AG04450 (cell line): ENCODE results near the gene SLC44A1. TPM values are rescaled to one million over a fixed set of nuclear protein-coding genes. Genes with fewer than 3 reads are reported as not detected.

Source experiments
- CTCF ChIA-PET: fragments of 300-600, 350-600 bp; formaldehyde crosslinking; extraction: SDS; loops from one replicate; lab custom pipeline; 2022; ENCODE audit warnings: antibody characterized with exemption, inconsistent platforms; lab: Charles Lee
- POLR2A ChIA-PET: fragments of 350-600 bp; formaldehyde crosslinking; extraction: SDS; loops from one replicate; lab custom pipeline; 2021; ENCODE audit warnings: antibody characterized with exemption, inconsistent platforms; lab: Yijun Ruan, JAX
- DNase-seq: peaks from one replicate; pipeline ENCODE4 v3.0.0-alpha.2; 2011; ENCODE audit warnings: low read depth, low spot score
- H3K27ac ChIP-seq: one replicate; pipeline ENCODE4 v1.5.1; 2012; ENCODE audit warnings: low read depth, low read length, control low read depth
- H3K27me3 ChIP-seq: one replicate; pipeline ENCODE4 v1.6.0; 2012; ENCODE audit warnings: low read length; ENCODE audit not compliant: control insufficient read depth, insufficient read depth
- H3K4me3 ChIP-seq: 2 replicates; pipeline ENCODE4 v1.5.1; 2011; ENCODE audit warnings: mild to moderate bottlenecking, low read depth, low read length, control low read depth
- H3K9me3 ChIP-seq: 2 replicates; pipeline ENCODE4 v1.5.1; 2012; ENCODE audit warnings: low read length; ENCODE audit not compliant: control insufficient read depth, insufficient read depth
- polyA plus RNA-seq: library from polyadenylated mRNA; depleted of rRNA; stranded (reverse); fragments of >200 nt; gene quantifications from 2 replicates; pipeline ENCODE4 v1.2.3, GENCODE V29; 2011
- TF ChIP-seq, protein P1 (sequence below): IDR thresholded peaks from 2 replicates; pipeline ENCODE4 v1.5.1; 2011; ENCODE audit warnings: low read depth, low read length, control low read depth, inconsistent platforms

The SLC44A1 gene
- polyA plus RNA-seq, 1 experiment: 15.6 TPM

GRCh38 chr9:105278751-105279150 lies 34.3 kb downstream of the SLC44A1 start:
- ChIA-PET CTCF (no interaction called here), POLR2A (no interaction called here)
- no peak for DNase-seq
- Histone ChIP-seq H3K4me3 (no peak overlapping the region), H3K9me3 (no peaks in the 10 kb centered on the region), H3K27me3 (no peaks in the 10 kb centered on the region), H3K27ac (no peak overlapping the region)
- TF ChIP-seq, protein P1, sequence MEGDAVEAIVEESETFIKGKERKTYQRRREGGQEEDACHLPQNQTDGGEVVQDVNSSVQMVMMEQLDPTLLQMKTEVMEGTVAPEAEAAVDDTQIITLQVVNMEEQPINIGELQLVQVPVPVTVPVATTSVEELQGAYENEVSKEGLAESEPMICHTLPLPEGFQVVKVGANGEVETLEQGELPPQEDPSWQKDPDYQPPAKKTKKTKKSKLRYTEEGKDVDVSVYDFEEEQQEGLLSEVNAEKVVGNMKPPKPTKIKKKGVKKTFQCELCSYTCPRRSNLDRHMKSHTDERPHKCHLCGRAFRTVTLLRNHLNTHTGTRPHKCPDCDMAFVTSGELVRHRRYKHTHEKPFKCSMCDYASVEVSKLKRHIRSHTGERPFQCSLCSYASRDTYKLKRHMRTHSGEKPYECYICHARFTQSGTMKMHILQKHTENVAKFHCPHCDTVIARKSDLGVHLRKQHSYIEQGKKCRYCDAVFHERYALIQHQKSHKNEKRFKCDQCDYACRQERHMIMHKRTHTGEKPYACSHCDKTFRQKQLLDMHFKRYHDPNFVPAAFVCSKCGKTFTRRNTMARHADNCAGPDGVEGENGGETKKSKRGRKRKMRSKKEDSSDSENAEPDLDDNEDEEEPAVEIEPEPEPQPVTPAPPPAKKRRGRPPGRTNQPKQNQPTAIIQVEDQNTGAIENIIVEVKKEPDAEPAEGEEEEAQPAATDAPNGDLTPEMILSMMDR: no peak

DNA sequence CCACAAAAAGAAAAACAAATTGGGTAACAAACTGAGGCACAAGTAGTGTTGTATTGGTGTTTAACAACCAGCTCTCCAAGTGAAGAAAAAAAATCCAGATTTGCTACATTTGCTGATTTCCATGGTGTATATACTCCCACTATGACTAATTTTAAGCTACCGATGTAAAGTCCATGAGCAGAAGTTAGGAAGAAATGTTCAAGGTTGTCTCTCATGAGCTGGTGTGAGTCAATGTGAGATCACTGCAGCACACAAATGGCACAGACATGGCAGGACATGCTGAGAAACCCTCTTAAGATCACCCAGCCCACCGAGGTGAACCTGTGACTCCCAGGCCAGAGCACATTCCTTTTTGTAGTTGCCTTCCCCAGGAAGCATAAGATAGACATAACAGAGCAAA lies 36.2 kb downstream of the SLC44A1 start:
- CTCF ChIA-PET: interaction anchor here (0.6 kb wide), 1 partner anchor 19 kb away, joined by 5 read pairs; no protein-coding TSS in a partner anchor
- no peak overlapping the region for H3K27ac ChIP-seq
- POLR2A ChIA-PET: no interaction called here

DNA sequence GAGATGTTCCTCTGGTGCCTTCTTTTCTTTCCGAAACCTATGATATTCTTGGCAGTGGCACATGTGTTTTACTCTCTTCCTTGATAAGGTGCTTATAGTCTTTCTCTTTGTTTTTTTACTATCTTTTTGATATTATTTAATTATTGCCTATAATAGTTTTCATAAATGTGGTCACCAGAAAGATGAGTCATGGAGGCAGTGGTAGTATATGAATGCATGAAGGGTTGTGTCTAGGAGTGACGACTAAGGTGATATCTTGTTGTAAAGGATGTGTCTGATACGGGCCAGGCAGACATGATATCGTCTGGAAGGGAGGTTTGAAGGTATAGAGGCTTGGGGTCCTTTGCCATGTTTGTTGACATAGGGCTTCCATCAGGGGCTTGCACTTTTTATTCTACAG lies 36.8 kb downstream of the SLC44A1 start:
- CTCF ChIA-PET: interaction anchor here (0.6 to 2.1 kb wide), 2 partner anchors 20 to 418 kb away, joined by 5 to 6 read pairs; no protein-coding TSS in a partner anchor
- no peak for DNase-seq
- H3K27me3 ChIP-seq: no peaks in the 10 kb centered on the region
- TF ChIP-seq, protein P1: no peak
- H3K4me3 ChIP-seq: no peak overlapping the region
- H3K9me3 ChIP-seq: no peaks in the 10 kb centered on the region
- no peak overlapping the region for H3K27ac ChIP-seq
- POLR2A ChIA-PET: no interaction called here

More for the DNA sequence above, 36.2 kb downstream of the SLC44A1 start:
- no peaks in the 10 kb centered on the region for H3K27me3 ChIP-seq
- H3K4me3 ChIP-seq: no peak overlapping the region
- no peaks in the 10 kb centered on the region for H3K9me3 ChIP-seq
- no peak for DNase-seq
- TF ChIP-seq, protein P1: no peak

DNA sequence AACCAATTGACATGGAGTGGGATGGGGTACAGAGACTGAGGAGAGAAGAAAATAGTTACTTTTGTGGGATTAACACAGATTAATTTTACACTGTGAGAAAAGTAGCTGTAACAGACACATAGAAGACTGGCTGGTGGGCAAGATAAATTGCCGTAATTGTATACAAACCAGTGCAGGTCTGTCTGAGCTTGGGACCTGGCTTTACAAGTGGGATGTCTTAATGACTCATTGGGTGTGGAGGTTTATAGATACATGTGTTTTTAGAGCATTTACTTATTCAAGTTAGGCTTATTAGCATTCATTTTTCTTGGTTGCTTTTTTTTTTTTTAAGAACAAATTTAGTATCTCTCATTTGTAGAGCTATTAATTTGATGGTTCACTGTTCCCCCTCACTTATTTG lies 37.5 kb downstream of the SLC44A1 start:
- ChIA-PET POLR2A (no interaction called here), CTCF (interaction anchor here (0.6 to 2.1 kb wide), 2 partner anchors 133 to 419 kb away, joined by 6 to 7 read pairs; no protein-coding TSS in a partner anchor)
- TF ChIP-seq, protein P1: no peak
- H3K27ac ChIP-seq: no peak overlapping the region
- H3K9me3 ChIP-seq: no peaks in the 10 kb centered on the region
- H3K4me3 ChIP-seq: no peak overlapping the region
- no peaks in the 10 kb centered on the region for H3K27me3 ChIP-seq
- no peak for DNase-seq

GRCh38 chr9:105282870-105283621 lies 38.6 kb downstream of the SLC44A1 start:
- TF ChIP-seq, protein P1: no peak
- H3K9me3 ChIP-seq: no peaks in the 10 kb centered on the region
- no peak overlapping the region for H3K4me3 ChIP-seq
- DNase-seq: no peak
- ChIA-PET CTCF (interaction anchor here (0.6 to 2.1 kb wide), 2 partner anchors 420 to 422 kb away, joined by 4 to 6 read pairs; no protein-coding TSS in a partner anchor), POLR2A (no interaction called here)
- H3K27ac ChIP-seq: no peak overlapping the region
- no peaks in the 10 kb centered on the region for H3K27me3 ChIP-seq
